ENCODE data around the gene ZFYVE19. TPM values are rescaled to one million over a fixed set of nuclear protein-coding genes. Genes with fewer than 3 reads are reported as not detected.

Gene ZFYVE19
- total RNA-seq, 4 donors from 2014 or later, result 13.3 to 25.5 (median 19.7) TPM

GRCh38 chr15:40863660-40864270, 56.9 kb downstream of the ZFYVE19 start:
- Histone ChIP-seq H3K36me3 (no peaks in the 10 kb centered on the region), H3K27me3 (peaks cover 61% of the 10 kb centered on the region), H3K4me1 (no peaks in the 10 kb centered on the region), H3K27ac (no peak overlapping the region), H3K4me3 (no peak overlapping the region), H3K9me3 (no peaks in the 10 kb centered on the region)
- TF ChIP-seq POLR2AphosphoS5 (IDR thresholded peaks at IDR 0.05), result no peak
- no peak for TF ChIP-seq EP300 (IDR thresholded peaks at IDR 0.05)
- ATAC-seq, result no peak
- 20 to 33% methylated on average over 1 to 2 of the region's 4 CpGs for WGBS, 2 donors (ENCODE audit: low coverage in 1 of 2)

Small RNAs within 50 kb of the gene (small RNA-seq; reads per million reads assigned to genes)
- 0 reads per million in 4 donors for gene SUMO2P15

Other genes starting within 250 kb of the ZFYVE19 start
- 10 to 100 TPM; 16.2 to 45.8 (median 34.0) TPM for gene CCDC32, start 242.0 kb upstream of the ZFYVE19 start, total RNA-seq
- gene RPUSD2, start 237.8 kb upstream of the ZFYVE19 start, total RNA-seq, result 10 to 100 TPM in 1 of 4 donors, 1 to 10 TPM in 3; 7.2 to 11.6 (median 8.7) TPM
- under 1 TPM; 0.23 to 0.89 (median 0.57) TPM for gene KNL1, start 212.8 kb upstream of the ZFYVE19 start, total RNA-seq
- 1 to 10 TPM in 1 of 4 donors, not detected in 3; 3.0 TPM for gene RAD51, start 111.9 kb upstream of the ZFYVE19 start, total RNA-seq
- gene RMDN3, start 51.8 kb upstream of the ZFYVE19 start, total RNA-seq, result 10 to 100 TPM; 24.2 to 37.2 (median 32.8) TPM
- 10 to 100 TPM in 1 of 4 donors, 1 to 10 TPM in 3; 5.8 to 12.1 (median 6.9) TPM for gene GCHFR, start 43.0 kb upstream of the ZFYVE19 start, total RNA-seq
- gene C15orf62, start 37.1 kb upstream of the ZFYVE19 start, total RNA-seq, result under 1 TPM; 0.16 to 0.42 (median 0.31) TPM
- 10 to 100 TPM in 3 of 4 donors, 1 to 10 TPM in 1; 7.8 to 20.5 (median 17.8) TPM for gene DNAJC17, start 384 bp downstream of the ZFYVE19 start, total RNA-seq
- gene PPP1R14D, start 21.6 kb downstream of the ZFYVE19 start, total RNA-seq, result not detected
- 10 to 100 TPM in 1 of 4 donors, 1 to 10 TPM in 3; 2.0 to 29.8 (median 2.8) TPM for gene SPINT1, start 37.0 kb downstream of the ZFYVE19 start, total RNA-seq
- gene RHOV, start 67.1 kb downstream of the ZFYVE19 start, total RNA-seq, result 1 to 10 TPM in 1 of 4 donors, not detected in 3; 7.0 TPM
- 10 to 100 TPM; 24.6 to 36.3 (median 29.9) TPM for gene VPS18, start 87.4 kb downstream of the ZFYVE19 start, total RNA-seq
- 1 to 10 TPM; 1.9 to 9.7 (median 6.4) TPM for gene DLL4, start 122.3 kb downstream of the ZFYVE19 start, total RNA-seq
- gene CHAC1, start 146.4 kb downstream of the ZFYVE19 start, total RNA-seq, result 1 to 10 TPM in 3 of 4 donors, under 1 TPM in 1; 0.54 to 1.8 (median 1.5) TPM